ENCODE data around the gene ARL4D. TPM values are rescaled to one million over a fixed set of nuclear protein-coding genes. Genes with fewer than 3 reads are reported as not detected.

Gene ARL4D
- total and polyA plus RNA-seq, 2 of the 8 experiments (the other 6 are each of a cell fraction or from before 2014, with no cell fraction given): 8.4 to 9.2 TPM

- TF ChIP-seq CTCF (IDR thresholded peaks at IDR 0.05; ENCODE audit: control extremely low read depth in 1 of 3, insufficient read depth in 1 of 3, low read depth in 1 of 3, low read length in 3 of 3): no peak
- TF ChIP-seq ATF3 (IDR thresholded peaks at IDR 0.05; ENCODE audit: insufficient read depth, low read depth, low read length): no peak
- no peak for TF ChIP-seq USF2 (IDR thresholded peaks at IDR 0.05; ENCODE audit: low read length)
- no peak for TF ChIP-seq BACH1 (IDR thresholded peaks at IDR 0.05; ENCODE audit: low read length)
- TF ChIP-seq TAF7 (optimal IDR thresholded peaks at IDR 0.05; ENCODE audit: borderline replicate concordance, low read depth, low read length): no peak
- no peak for TF ChIP-seq GTF2F1 (IDR thresholded peaks at IDR 0.05; ENCODE audit: borderline replicate concordance, low read depth, low read length)
- no peak for TF ChIP-seq SUZ12 (IDR thresholded peaks at IDR 0.05; ENCODE audit: low read length)
- TF ChIP-seq KDM1A (IDR thresholded peaks at IDR 0.05; ENCODE audit: borderline replicate concordance, low read length): no peak
These were observed 45.4 kb upstream of the ARL4D start (continued) for GRCh38 chr17:43353393-43353792.
